Karpas-422 (cell line): Measurements from ENCODE around the gene CNN2. TPM values are rescaled to one million over a fixed set of nuclear protein-coding genes. Genes with fewer than 3 reads are reported as not detected.

ENCODE experiments used
- DNase-seq: peaks from one replicate; pipeline ENCODE4 v3.0.0-alpha.2; 2015
- H2AFZ ChIP-seq: fragments of 200-600 bp; sonication (generic); 2 replicates; pipeline ENCODE4 v1.6.1; 2014; ENCODE audit warnings: antibody characterized with exemption, low read length, mixed read lengths
- H3K27ac ChIP-seq: fragments of 200-600 bp; sonication (generic); 2 replicates; pipeline ENCODE4 v1.5.1; 2014; ENCODE audit warnings: mild to moderate bottlenecking, low read length, moderate library complexity
- H3K27me3 ChIP-seq: fragments of 200-600 bp; sonication (generic); 2 replicates; pipeline ENCODE4 v1.6.1; 2014; ENCODE audit warnings: low read length, mixed read lengths
- H3K36me3 ChIP-seq: fragments of 200-600 bp; sonication (generic); 2 replicates; pipeline ENCODE4 v1.6.1; 2014; ENCODE audit warnings: low read length, mixed read lengths; ENCODE audit not compliant: insufficient read depth
- H3K4me1 ChIP-seq: fragments of 200-600 bp; sonication (generic); 2 replicates; pipeline ENCODE4 v1.6.1; 2014; ENCODE audit warnings: mild to moderate bottlenecking, low read length, mixed read lengths
- H3K4me2 ChIP-seq: fragments of 200-600 bp; sonication (generic); 2 replicates; pipeline ENCODE4 v1.6.1; 2014; ENCODE audit warnings: low read length, low read depth, mild to moderate bottlenecking; ENCODE audit not compliant: poor library complexity, severe bottlenecking
- H3K4me3 ChIP-seq: fragments of 200-600 bp; sonication (generic); 2 replicates; pipeline ENCODE4 v1.5.1; 2014; ENCODE audit warnings: mild to moderate bottlenecking, antibody characterized with exemption, low read length, mixed read lengths
- H3K79me2 ChIP-seq: fragments of 200-600 bp; sonication (generic); 2 replicates; pipeline ENCODE4 v1.6.1; 2014; ENCODE audit warnings: mild to moderate bottlenecking, low read length, mixed read lengths
- H3K9ac ChIP-seq: fragments of 200-600 bp; sonication (generic); 2 replicates; pipeline ENCODE4 v1.6.0; 2014; ENCODE audit warnings: low read length
- H3K9me2 ChIP-seq: fragments of 200-600 bp; sonication (generic), shearing (Covaris generic); replicated peaks from 2 replicates; pipeline ENCODE4 v1.6.0; 2014; ENCODE audit warnings: mild to moderate bottlenecking, low read length, moderate library complexity; ENCODE audit not compliant: insufficient read depth
- H3K9me3 ChIP-seq: fragments of 300-700, 200-600 bp; sonication (generic); 2 replicates; pipeline ENCODE4 v1.6.1; 2014; ENCODE audit warnings: low read length, mixed read lengths
- H4K20me1 ChIP-seq: fragments of 200-600 bp; sonication (generic); 2 replicates; pipeline ENCODE4 v1.6.1; 2014; ENCODE audit warnings: mild to moderate bottlenecking, antibody characterized with exemption, low read length, low read depth; ENCODE audit not compliant: insufficient read depth
- total RNA-seq: library from RNA; depleted of rRNA; stranded (reverse); fragments of >200 nt; shearing (Covaris generic); gene quantifications from 2 replicates; pipeline ENCODE4 v1.2.3, GENCODE V29; 2014; ENCODE audit warnings: low replicate concordance

The CNN2 gene
- total RNA-seq, 1 experiment from 2014 or later: 88.6 TPM

- Histone ChIP-seq H3K9me2 (no peaks in the 10 kb centered on the region), H4K20me1 (no peaks in the 10 kb centered on the region), H3K36me3 (no peaks in the 10 kb centered on the region), H3K27me3 (no peaks in the 10 kb centered on the region), H3K79me2 (peaks cover 7% of the 10 kb centered on the region; the same call in 1 of the 2 replicates), H3K4me1 (peaks cover 44% of the 10 kb centered on the region), H3K9ac (peak overlapping the region; percentile 79; the same call in 1 of the 2 replicates), H3K27ac (no peak overlapping the region), H3K4me2 (peak overlapping the region; percentile 96), H3K4me3 (peak overlapping the region; percentile 48; the same call in 1 of the 2 replicates), H2AFZ (peak overlapping the region; percentile 91; the same call in 1 of the 2 replicates), H3K9me3 (no peaks in the 10 kb centered on the region)
- DNase-seq: peak; percentile 66
Measured at GRCh38 chr19:1063909-1064660, 37.7 kb downstream of the CNN2 start.

GRCh38 chr19:1064661-1065605 is 38.5 kb downstream of the CNN2 start:
- Histone ChIP-seq H3K27ac (peak overlapping the region; percentile 44; the same call in 1 of the 2 replicates), H2AFZ (peak overlapping the region; percentile 91; the same call in 1 of the 2 replicates), H3K4me2 (peak overlapping the region; percentile 96), H3K27me3 (no peaks in the 10 kb centered on the region), H3K4me3 (peak overlapping the region; percentile 48; the same call in 1 of the 2 replicates), H3K9me3 (no peaks in the 10 kb centered on the region), H3K9me2 (no peaks in the 10 kb centered on the region), H3K79me2 (peaks cover 12% of the 10 kb centered on the region; the same call in 1 of the 2 replicates), H3K9ac (peak overlapping the region; percentile 79), H3K4me1 (peaks cover 49% of the 10 kb centered on the region), H3K36me3 (no peaks in the 10 kb centered on the region), H4K20me1 (no peaks in the 10 kb centered on the region)
- DNase-seq: peak; percentile 93

DNA sequence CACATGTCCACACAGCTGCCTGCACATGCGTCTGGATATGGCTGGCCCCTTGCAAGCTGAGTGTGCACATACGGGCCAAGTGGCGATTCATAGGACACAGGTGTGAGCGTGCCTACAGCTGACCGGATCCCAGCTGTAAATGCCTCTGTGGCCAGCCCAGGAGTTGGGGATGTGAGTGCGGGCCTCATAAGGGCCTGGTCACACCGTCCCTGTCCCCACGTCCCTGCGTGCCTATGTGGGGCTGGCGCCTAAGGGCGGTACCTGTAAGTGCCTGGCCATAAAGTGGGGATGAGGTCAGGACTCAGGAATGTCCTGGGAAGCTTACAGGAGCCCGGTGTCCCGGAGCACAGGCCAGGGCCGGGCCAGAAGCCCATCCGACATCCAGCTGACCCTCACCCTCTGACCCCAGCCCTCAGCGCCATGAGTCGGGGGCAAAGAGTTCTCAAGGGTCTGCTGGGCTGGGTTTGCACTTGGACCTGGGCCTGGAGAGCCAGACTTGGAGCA is 39.2 kb downstream of the CNN2 start:
- Histone ChIP-seq H3K27me3 (no peaks in the 10 kb centered on the region), H4K20me1 (no peaks in the 10 kb centered on the region), H3K27ac (no peak overlapping the region), H3K36me3 (no peaks in the 10 kb centered on the region), H3K4me3 (peak overlapping the region; percentile 76; the same call in 1 of the 2 replicates), H3K79me2 (peaks cover 12% of the 10 kb centered on the region; the same call in 1 of the 2 replicates), H3K9me2 (no peaks in the 10 kb centered on the region), H3K9me3 (no peaks in the 10 kb centered on the region), H3K4me1 (peaks cover 49% of the 10 kb centered on the region), H3K4me2 (peak overlapping the region; percentile 96), H2AFZ (no peak overlapping the region), H3K9ac (peak overlapping the region; percentile 79)
- DNase-seq: no peak

DNA sequence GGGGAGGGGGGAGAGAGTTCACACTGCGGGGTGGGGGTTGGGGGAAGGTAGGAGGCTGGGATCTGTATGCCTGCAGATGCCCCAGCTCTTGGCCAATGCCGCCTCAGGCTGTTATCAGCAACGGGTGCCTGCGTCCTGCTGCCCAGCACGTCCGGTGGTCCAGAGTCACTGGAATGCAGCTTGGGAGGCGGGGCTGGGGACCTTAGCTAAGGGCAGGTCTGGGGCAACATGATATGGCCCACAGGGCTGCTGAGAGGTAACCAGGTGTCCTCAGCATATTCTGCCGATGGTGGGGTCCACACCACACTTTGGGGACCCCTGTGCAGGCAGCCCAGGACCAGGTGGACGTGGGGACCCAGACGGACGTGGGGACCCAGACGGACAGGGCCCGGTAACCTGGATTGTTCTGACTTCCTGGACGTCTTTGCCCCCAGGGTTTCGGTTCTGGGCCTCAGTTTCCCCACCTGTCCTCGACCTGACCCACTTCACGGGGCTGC is 39.9 kb downstream of the CNN2 start:
- Histone ChIP-seq H3K9ac (peak overlapping the region; percentile 79), H3K9me2 (no peaks in the 10 kb centered on the region), H3K9me3 (no peaks in the 10 kb centered on the region), H3K36me3 (no peaks in the 10 kb centered on the region), H3K4me2 (peak overlapping the region; percentile 96), H3K4me3 (peak overlapping the region; percentile 76), H3K4me1 (peaks cover 49% of the 10 kb centered on the region), H2AFZ (no peak overlapping the region), H4K20me1 (no peaks in the 10 kb centered on the region), H3K79me2 (peaks cover 12% of the 10 kb centered on the region; the same call in 1 of the 2 replicates), H3K27me3 (no peaks in the 10 kb centered on the region), H3K27ac (peak overlapping the region; percentile 75)
- DNase-seq: no peak

GRCh38 chr19:1066748-1067340 is 40.4 kb downstream of the CNN2 start, which contains the start of gene ARHGAP45:
Gene ARHGAP45 (plus strand): TSS chr19:1067167. CDS start chr19:1067406, 239 bp downstream.
- H3K9me3 ChIP-seq: no peaks in the 10 kb centered on the region
- peak within 1 kb of the TSS; percentile 79 for H3K9ac ChIP-seq
- H3K4me3 ChIP-seq: peak within 1 kb of the TSS; percentile 76
- peaks cover 49% of the 10 kb centered on the region for H3K4me1 ChIP-seq
- DNase-seq: peak; percentile 92
- H3K79me2 ChIP-seq: peaks cover 12% of the 10 kb centered on the region; the same call in 1 of the 2 replicates
- peak within 1 kb of the TSS; percentile 75 for H3K27ac ChIP-seq
- peak within 1 kb of the TSS; percentile 18; the same call in 1 of the 2 replicates for H2AFZ ChIP-seq
- H3K9me2 ChIP-seq: no peaks in the 10 kb centered on the region
- no peaks in the 10 kb centered on the region for H4K20me1 ChIP-seq
- peak within 1 kb of the TSS; percentile 96 for H3K4me2 ChIP-seq
- H3K27me3 ChIP-seq: no peaks in the 10 kb centered on the region
- no peaks in the 10 kb centered on the region for H3K36me3 ChIP-seq

GRCh38 chr19:1067341-1067957 is 41.0 kb downstream of the CNN2 start:
- no peaks in the 10 kb centered on the region for H3K9me2 ChIP-seq
- no peaks in the 10 kb centered on the region for H3K36me3 ChIP-seq
- H4K20me1 ChIP-seq: peaks cover 2% of the 10 kb centered on the region; the same call in 1 of the 2 replicates
- peak overlapping the region; percentile 79 for H3K9ac ChIP-seq
- DNase-seq: peak; percentile 60
- H3K4me1 ChIP-seq: peaks cover 49% of the 10 kb centered on the region
- H3K9me3 ChIP-seq: no peaks in the 10 kb centered on the region
- H3K4me3 ChIP-seq: peak overlapping the region; percentile 76
- H3K27ac ChIP-seq: peak overlapping the region; percentile 75
- peaks cover 12% of the 10 kb centered on the region; the same call in 1 of the 2 replicates for H3K79me2 ChIP-seq
- H3K27me3 ChIP-seq: no peaks in the 10 kb centered on the region
- H3K4me2 ChIP-seq: peak overlapping the region; percentile 96
- peak overlapping the region; percentile 18; the same call in 1 of the 2 replicates for H2AFZ ChIP-seq
